GM19328 (cell line): ENCODE measurements around the gene PTCD1.

ENCODE experiments used
- ATAC-seq: cut with Tn5 transposase; IDR thresholded peaks from one replicate; pipeline ENCODE4 v1.9.1; 2021; ENCODE audit warnings: mild to moderate bottlenecking, moderate library complexity; ENCODE audit not compliant: unreplicated experiment

PTCD1 gene

DNA sequence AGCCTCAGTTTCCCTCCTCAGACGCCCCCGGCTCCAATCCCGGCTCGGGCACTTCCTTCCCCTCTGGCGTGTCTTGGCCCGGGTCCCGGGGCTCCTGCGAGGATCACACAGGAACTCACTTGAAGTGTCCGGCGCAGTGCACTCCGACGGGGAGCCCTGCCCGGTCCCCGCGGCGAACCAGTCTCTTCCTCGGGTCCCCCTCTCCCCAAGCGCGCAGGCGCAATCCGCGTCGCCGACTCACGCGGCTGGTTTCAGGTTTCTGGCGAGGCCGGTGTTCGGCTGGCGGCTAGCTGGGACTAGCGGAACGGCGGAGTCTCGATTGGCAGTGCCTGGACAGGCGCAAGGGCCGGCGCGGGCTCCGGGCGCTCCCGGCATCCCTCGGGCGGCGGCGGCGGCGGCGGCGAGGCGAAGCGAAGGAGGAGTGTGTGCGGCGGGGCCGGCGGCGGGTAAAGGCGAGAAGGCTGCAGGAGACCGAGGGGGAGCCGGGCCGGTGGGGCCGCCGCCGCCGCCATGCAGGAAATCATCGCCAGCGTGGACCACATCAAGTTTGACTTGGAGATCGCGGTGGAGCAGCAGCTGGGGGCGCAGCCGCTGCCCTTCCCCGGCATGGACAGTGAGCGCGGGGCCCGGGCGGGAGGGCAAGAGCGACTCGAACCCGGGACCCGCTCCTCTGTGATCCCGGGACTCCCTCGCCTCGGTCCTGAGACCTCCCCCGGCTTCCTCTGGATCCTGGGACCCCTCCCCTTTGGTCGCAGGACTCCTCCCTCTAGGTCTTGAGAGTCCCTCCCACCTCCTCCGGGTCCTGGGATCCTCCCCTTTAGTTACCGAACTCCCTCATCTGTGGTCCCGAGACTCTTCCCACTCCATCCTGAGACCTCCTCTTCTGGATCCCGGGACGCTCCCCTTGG is at the start of gene PTCD1, which contains the start of gene CPSF4:
Gene PTCD1, minus strand, starts transcription at position 226 of the 908 bp plus-strand sequence. CDS start 3,556 bp downstream, outside the sequence.
Gene CPSF4, plus strand, starts transcription at position 371 of the 908 bp plus-strand sequence. Its CDS starts 140 bp downstream, at position 511.
- ATAC-seq = peak; percentile 89

DNA sequence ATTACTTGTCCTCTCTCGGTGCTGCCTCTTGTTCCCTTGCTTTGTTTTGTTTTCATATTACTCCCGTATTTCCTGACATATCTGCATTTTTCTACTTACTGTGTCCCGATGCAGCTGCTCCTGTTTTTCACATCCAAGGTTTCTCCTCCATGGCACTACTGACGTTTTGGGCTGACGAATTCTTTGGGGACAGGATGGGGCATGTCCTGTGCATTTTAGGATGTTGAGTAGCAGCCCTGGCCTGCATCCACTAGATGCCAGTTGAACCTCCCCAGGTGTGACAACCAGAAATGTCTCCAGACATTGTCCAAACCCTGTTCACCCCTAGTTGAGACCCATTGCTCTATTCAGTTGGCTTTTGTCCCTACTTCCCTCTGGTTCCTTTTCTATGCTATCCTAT is 46.5 kb upstream of the PTCD1 start:
- ATAC-seq = no peak

DNA sequence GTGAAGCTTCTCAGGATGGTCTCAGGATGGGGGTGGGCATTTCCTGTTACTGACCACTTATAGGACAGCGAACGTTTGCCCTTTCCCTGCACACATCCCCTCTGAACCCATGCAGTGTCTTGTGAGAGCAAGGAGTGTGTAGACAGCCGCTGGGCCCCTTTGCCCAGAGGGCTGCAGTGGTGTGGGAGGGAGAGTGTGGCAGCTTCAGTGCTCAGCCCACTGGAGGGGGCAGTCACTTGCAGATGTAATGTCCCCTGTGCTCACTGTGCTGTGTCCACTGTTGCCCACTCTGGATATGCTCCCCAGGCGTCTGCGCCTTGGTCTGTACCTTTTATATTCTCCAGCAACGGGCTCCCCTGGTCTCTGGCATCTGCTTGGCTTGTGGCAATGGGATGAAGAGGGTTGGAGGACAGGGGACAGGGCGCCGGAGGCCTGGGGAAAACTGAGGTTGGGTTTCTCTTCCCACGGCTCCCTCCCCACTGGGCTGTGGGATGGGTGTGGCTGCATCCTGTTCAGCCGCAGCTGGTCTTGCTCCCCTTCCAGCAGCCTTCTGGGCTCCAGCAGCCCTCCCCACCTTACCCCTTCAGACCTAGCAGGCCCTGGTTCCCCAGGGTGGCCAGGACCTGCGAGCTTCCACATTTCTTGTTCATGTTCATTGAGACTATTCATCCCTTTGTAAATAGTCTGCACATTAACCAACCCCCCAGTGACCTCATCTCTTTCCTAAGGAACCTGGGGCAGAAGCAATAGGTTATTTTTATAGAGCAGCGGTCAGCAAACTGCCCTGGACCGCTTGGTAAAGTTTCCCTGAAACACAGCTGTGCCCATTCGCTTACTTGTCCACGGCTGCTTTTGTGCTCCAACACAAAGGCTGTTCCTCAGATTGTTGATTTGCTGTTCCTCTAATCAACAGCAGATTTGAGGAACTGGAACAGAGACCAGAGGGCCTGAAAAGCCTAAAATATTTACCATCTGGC is 40.2 kb upstream of the PTCD1 start:
- ATAC-seq = no peak

DNA sequence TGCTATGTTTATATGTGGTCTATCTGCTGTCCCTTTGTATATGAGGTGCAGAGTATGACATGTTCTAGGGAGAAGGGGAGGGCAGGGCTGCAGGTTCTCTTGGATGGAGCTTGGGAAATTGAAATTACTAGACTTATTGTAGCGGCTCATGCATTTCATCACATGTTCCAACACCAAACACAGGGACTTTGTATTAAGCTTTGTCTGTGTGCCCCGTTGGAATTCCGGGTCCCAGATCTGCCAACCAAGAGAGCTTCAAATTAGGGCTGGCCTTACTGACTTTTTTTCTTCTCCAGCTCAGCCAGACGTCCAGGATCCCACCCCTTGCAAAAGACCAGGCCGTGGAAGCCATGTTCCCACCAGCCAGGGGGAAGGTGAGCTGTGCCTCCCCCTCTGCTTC is 37.5 kb upstream of the PTCD1 start:
- ATAC-seq = no peak

DNA sequence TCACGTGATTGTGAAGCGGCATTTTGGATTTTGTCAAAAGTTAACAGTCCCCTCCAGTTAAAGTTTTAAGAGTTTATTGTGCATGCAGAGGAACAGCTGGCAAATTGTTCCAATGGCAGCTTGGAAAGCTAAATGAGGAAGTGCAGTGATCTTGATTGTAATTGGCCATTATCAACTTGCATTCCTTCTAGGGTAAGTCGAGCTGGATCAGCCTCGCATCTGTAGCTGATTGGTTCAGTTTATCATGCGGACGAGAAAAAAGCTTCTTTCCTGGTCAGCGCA is 34.7 kb upstream of the PTCD1 start:
- no peak for ATAC-seq

- ATAC-seq = peak; percentile 96
Measured at GRCh38 chr7:99472561-99473314, 34.1 kb upstream of the PTCD1 start, which contains the start of gene ZNF789. TSS of gene ZNF789 (plus strand) at chr7:99472890. CDS start at chr7:99476457, 3,567 bp downstream.

GRCh38 chr7:99469381-99470065 is 30.9 kb upstream of the PTCD1 start:
- ATAC-seq = no peak

DNA sequence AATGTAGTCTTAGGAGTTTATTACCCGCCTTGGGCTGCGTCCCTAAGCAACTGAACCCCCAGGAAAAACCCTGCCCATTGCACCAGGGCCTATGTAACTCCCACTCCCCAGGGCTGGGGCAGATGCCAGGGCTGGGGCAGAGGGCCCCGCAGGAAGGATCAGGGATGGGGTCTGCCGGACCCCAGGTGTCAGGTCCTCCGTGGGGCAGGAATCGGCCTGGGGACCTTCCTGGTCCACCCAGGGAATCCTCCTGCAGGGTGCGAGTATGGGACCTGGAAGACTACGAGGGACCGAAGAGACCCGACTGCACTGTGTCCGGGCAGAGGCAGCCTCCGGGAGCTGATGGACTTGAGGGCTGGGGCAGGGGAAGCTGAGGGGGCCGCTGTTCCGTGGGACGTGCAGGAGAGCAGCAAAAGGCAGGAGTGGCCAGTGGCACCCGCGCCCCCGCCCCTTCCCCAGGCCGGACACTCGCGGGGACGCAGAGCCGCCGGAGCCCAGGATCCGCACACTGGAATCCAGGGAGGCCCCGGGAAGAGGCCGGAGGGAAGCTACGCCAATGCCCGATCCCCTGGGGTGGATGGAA is 29.8 kb upstream of the PTCD1 start:
- no peak for ATAC-seq

DNA sequence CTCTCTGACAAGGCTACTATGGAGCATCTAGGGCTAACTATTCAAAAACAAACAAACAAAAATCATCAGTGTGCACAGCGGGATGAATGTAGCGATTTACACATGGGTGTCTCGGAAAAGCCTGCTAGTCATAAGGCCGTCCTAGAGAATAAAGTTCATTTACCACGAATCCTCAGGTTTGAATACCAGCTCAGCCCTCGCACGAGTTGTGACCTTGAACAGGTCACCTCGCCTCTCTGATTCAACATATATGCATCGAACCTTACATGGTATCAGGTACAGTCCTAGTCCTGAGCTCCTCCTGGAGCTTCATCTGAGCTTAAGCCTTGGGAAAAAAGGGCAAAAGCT is 26.8 kb upstream of the PTCD1 start:
- peak; percentile 14 for ATAC-seq

DNA sequence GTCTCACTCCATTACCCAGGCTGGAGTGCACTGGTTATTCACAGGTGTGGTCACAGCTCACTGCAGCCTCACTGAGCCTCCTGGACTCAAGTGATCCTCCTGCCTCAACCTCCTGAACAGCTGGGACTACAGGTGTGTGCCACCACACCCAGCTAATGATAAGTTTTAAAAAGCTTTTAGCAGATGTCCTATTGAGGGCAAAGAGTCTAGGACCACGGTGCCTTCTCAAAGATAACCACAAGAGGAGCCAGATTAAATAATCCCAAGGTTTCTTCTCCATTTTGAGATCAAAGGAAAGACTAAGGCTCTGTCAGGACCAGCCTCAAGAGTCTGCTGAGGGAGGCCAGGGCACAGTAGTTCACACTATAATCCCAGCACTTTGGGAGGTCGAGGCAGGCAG is 22.6 kb upstream of the PTCD1 start:
- no peak for ATAC-seq

GRCh38 chr7:99460651-99461050 is 22.1 kb upstream of the PTCD1 start:
- no peak for ATAC-seq

GRCh38 chr7:99459087-99459486 is 20.5 kb upstream of the PTCD1 start:
- ATAC-seq = no peak

GRCh38 chr7:99457650-99458493 is 19.3 kb upstream of the PTCD1 start:
- no peak for ATAC-seq

GRCh38 chr7:99457050-99457649 is 18.6 kb upstream of the PTCD1 start:
- ATAC-seq = no peak

DNA sequence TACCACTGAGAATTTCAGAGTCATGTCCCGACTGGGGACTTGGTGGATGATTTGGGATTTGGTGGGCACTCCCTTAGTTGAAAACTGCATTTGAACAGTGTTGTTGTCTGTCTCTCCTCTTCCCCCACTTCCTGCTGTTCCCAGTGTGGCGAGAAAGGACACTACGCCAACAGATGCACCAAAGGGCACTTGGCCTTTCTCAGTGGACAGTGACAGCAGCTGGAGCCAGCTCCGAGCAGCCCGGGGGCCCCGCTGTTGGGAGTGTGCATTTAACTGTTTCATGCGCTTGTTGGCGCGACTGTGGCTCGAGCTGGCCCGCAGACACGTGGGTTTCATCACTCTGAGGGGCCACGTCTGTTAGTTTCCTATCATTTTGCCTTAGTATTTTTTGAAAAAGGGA is 17.7 kb upstream of the PTCD1 start:
- ATAC-seq = no peak

- ATAC-seq = no peak
Measured at GRCh38 chr7:99455874-99456273, 17.3 kb upstream of the PTCD1 start.

GRCh38 chr7:99453105-99453504 is 14.5 kb upstream of the PTCD1 start:
- ATAC-seq = no peak

- no peak for ATAC-seq
Measured at GRCh38 chr7:99452541-99452940, 13.9 kb upstream of the PTCD1 start.

- no peak for ATAC-seq
Measured at GRCh38 chr7:99451936-99452335, 13.3 kb upstream of the PTCD1 start.
